HG02938 (cell line): ENCODE data around the gene NQO2.

Experiments used
- ATAC-seq: cut with Tn5 transposase; IDR thresholded peaks from one replicate; pipeline ENCODE4 v1.9.1; 2021; ENCODE audit warnings: mild to moderate bottlenecking, moderate library complexity; ENCODE audit not compliant: unreplicated experiment

Gene NQO2

GRCh38 chr6:2999618-3000557, at the start of gene NQO2:
NQO2 (plus strand) TSS chr6:2999894; CDS start chr6:3006553, 6,659 bp downstream.
- ATAC-seq: peak; percentile 51

GRCh38 chr6:2950713-2951112, 49.0 kb upstream of the NQO2 start:
- ATAC-seq: no peak

- ATAC-seq: no peak
Observed at GRCh38 chr6:2951728-2952127, 48.0 kb upstream of the NQO2 start.

GRCh38 chr6:2952557-2953095, 47.1 kb upstream of the NQO2 start:
- ATAC-seq: peak; percentile 67

- no peak for ATAC-seq
Observed at GRCh38 chr6:2953098-2953497, 46.6 kb upstream of the NQO2 start.

- ATAC-seq: no peak
Observed at GRCh38 chr6:2956930-2957685, 42.6 kb upstream of the NQO2 start.

GRCh38 chr6:2957696-2958330, 41.9 kb upstream of the NQO2 start:
- no peak for ATAC-seq

GRCh38 chr6:2958331-2958711, 41.4 kb upstream of the NQO2 start:
- no peak for ATAC-seq

GRCh38 chr6:2958776-2959175, 40.9 kb upstream of the NQO2 start:
- no peak for ATAC-seq

GRCh38 chr6:2959909-2960719, 39.6 kb upstream of the NQO2 start:
- no peak for ATAC-seq

GRCh38 chr6:2960935-2961334, 38.8 kb upstream of the NQO2 start:
- ATAC-seq: no peak

- no peak for ATAC-seq
Observed at GRCh38 chr6:2961506-2961905, 38.2 kb upstream of the NQO2 start.

GRCh38 chr6:2962004-2962403, 37.7 kb upstream of the NQO2 start:
- ATAC-seq: no peak

GRCh38 chr6:2962636-2963035, 37.1 kb upstream of the NQO2 start:
- no peak for ATAC-seq

- ATAC-seq: no peak
Observed at GRCh38 chr6:2963756-2964155, 35.9 kb upstream of the NQO2 start.

GRCh38 chr6:2964793-2965505, 34.7 kb upstream of the NQO2 start:
- ATAC-seq: no peak

GRCh38 chr6:2966347-2966746, 33.3 kb upstream of the NQO2 start:
- no peak for ATAC-seq

GRCh38 chr6:2967936-2968335, 31.8 kb upstream of the NQO2 start:
- ATAC-seq: no peak

GRCh38 chr6:2968600-2969135, 31.0 kb upstream of the NQO2 start:
- no peak for ATAC-seq

- no peak for ATAC-seq
Observed at GRCh38 chr6:2969549-2969948, 30.1 kb upstream of the NQO2 start.
